H1 (cell line): Measurements from ENCODE around the gene GIMD1. TPM values are rescaled to one million over a fixed set of nuclear protein-coding genes. Genes with fewer than 3 reads are reported as not detected.

ENCODE experiments used
- CTCF ChIA-PET: fragments of 300-600 bp; sonication (Branson Sonifier 250); formaldehyde crosslinking; loops from one replicate; lab custom pipeline; 2021; ENCODE audit not compliant: partially characterized antibody; lab: Charles Lee
- POLR2A ChIA-PET: fragments of 300-600 bp; sonication (Branson Sonifier 250); formaldehyde crosslinking; loops from one replicate; lab custom pipeline; 2021; ENCODE audit warnings: inconsistent platforms; ENCODE audit not compliant: partially characterized antibody; lab: Charles Lee
- DNase-seq, 2 experiments: peaks; one replicate each; pipeline versions ENCODE4 v3.0.0 to v3.0.0-alpha.2; 2010 to 2022; ENCODE audit warnings: low spot score in 2 of 2, low read depth in 1 of 2, mixed read lengths in 1 of 2
- FAIRE-seq: peaks from 2 replicates; lab custom pipeline; 2011; peaks lifted over from hg19 to GRCh38; lab: Jason Lieb, UNC
- H2AFZ ChIP-seq: 2 replicates; pipeline ENCODE4 v1.8.1; 2012; ENCODE audit warnings: low read length, inconsistent platforms
- H2AK5ac ChIP-seq: 2 replicates; pipeline ENCODE4 v1.6.1; 2013; ENCODE audit warnings: low read depth, low read length
- H2BK120ac ChIP-seq: replicated peaks from 2 replicates; pipeline ENCODE3; 2013; ENCODE audit warnings: low read depth, low read length, inconsistent platforms
- H2BK12ac ChIP-seq: 2 replicates; pipeline ENCODE4 v1.6.1; 2013; ENCODE audit warnings: low read depth, low read length
- H2BK15ac ChIP-seq: 2 replicates; pipeline ENCODE4 v1.6.1; 2013; ENCODE audit warnings: low read length
- H2BK20ac ChIP-seq: 2 replicates; pipeline ENCODE4 v1.6.1; 2013; ENCODE audit warnings: low read length
- H2BK5ac ChIP-seq: 2 replicates; pipeline ENCODE4 v1.6.1; 2013; ENCODE audit warnings: low read depth, low read length
- H3K14ac ChIP-seq: 2 replicates; pipeline ENCODE4 v1.6.1; 2013; ENCODE audit warnings: inconsistent platforms; ENCODE audit not compliant: insufficient read length
- H3K18ac ChIP-seq: 2 replicates; pipeline ENCODE4 v1.6.1; 2013; ENCODE audit warnings: low read length; ENCODE audit errors: extremely low read depth
- H3K23ac ChIP-seq: 2 replicates; pipeline ENCODE4 v1.6.1; 2013; ENCODE audit warnings: inconsistent platforms; ENCODE audit not compliant: insufficient read length
- H3K23me2 ChIP-seq: 2 replicates; pipeline ENCODE4 v1.6.1; 2013; ENCODE audit warnings: low read depth, low read length
- H3K27ac ChIP-seq: 2 replicates; pipeline ENCODE4 v1.6.1; 2011; ENCODE audit warnings: low read depth, low read length, inconsistent platforms
- H3K27me3 ChIP-seq, 4 experiments: replicated peaks in 1 of 4; 1 replicate in 1 of 4; 2 replicates in 3 of 4; pipeline versions ENCODE4 v1.6.1 to v1.8.1; 2011 to 2013; ENCODE audit warnings: low read length in 3 of 4, mild to moderate bottlenecking in 3 of 4, inconsistent platforms in 2 of 4, mixed read lengths in 2 of 4, moderate library complexity in 1 of 4; ENCODE audit not compliant: control insufficient read depth in 3 of 4, insufficient read depth in 3 of 4; ENCODE audit errors: extremely low read depth in 1 of 4
- H3K36me3 ChIP-seq, 4 experiments: 2 replicates each; pipeline versions ENCODE4 v1.6.1 to v1.8.1; 2011 to 2013; ENCODE audit warnings: mild to moderate bottlenecking in 4 of 4, low read length in 3 of 4, moderate library complexity in 2 of 4, control low read depth in 1 of 4, inconsistent platforms in 1 of 4; ENCODE audit not compliant: insufficient read depth in 4 of 4, control insufficient read depth in 2 of 4
- H3K4ac ChIP-seq: replicated peaks from 2 replicates; pipeline ENCODE3; 2013; ENCODE audit warnings: low read length, low read depth, mixed read lengths, inconsistent platforms; ENCODE audit not compliant: insufficient read length
- H3K4me1 ChIP-seq, 4 experiments: replicated peaks in 1 of 4; 1 replicate in 1 of 4; 2 replicates in 3 of 4; pipeline versions ENCODE4 v1.6.1 to v1.8.1; 2011 to 2013; ENCODE audit warnings: low read length in 3 of 4, inconsistent platforms in 2 of 4, mixed read lengths in 1 of 4; ENCODE audit not compliant: insufficient read depth in 4 of 4, control insufficient read depth in 3 of 4
- H3K4me2 ChIP-seq, 2 experiments: 2 replicates each; pipeline versions ENCODE4 v1.6.1 to v1.8.1; 2011 to 2013; ENCODE audit warnings: low read depth in 2 of 2, low read length in 2 of 2, control low read depth in 1 of 2, inconsistent platforms in 1 of 2, mild to moderate bottlenecking in 1 of 2; ENCODE audit not compliant: insufficient read depth in 1 of 2
- H3K4me3 ChIP-seq, 4 experiments: fragments of 200-600, 300-600 bp in 1 of 4; sonication (generic), shearing (Covaris generic), sonication (Bioruptor Twin) in 1 of 4; 2 replicates each; pipeline versions ENCODE4 v1.5.1 to v1.8.1; 2011 to 2016; ENCODE audit warnings: low read length in 4 of 4, low read depth in 3 of 4, control low read depth in 2 of 4, inconsistent platforms in 2 of 4, mild to moderate bottlenecking in 2 of 4, mixed read lengths in 1 of 4, moderate library complexity in 1 of 4; ENCODE audit not compliant: insufficient read depth in 2 of 4; ENCODE audit errors: extremely low read depth in 1 of 4
- H3K56ac ChIP-seq: replicated peaks from 2 replicates; pipeline ENCODE3; 2013; ENCODE audit warnings: low read depth, mild to moderate bottlenecking, mixed read lengths, low read length, inconsistent platforms; ENCODE audit not compliant: insufficient read length
- H3K79me1 ChIP-seq: 2 replicates; pipeline ENCODE4 v1.6.1; 2013; ENCODE audit warnings: low read depth, low read length, control low read depth
- H3K79me2 ChIP-seq, 2 experiments: 2 replicates each; pipeline versions ENCODE4 v1.6.1 to v1.8.1; 2012 to 2013; ENCODE audit warnings: low read length in 2 of 2, mild to moderate bottlenecking in 2 of 2, inconsistent platforms in 1 of 2; ENCODE audit not compliant: insufficient read depth in 2 of 2, control insufficient read depth in 1 of 2
- H3K9ac ChIP-seq, 4 experiments: replicated peaks in 1 of 4; 1 replicate in 1 of 4; 2 replicates in 3 of 4; pipeline versions ENCODE4 v1.6.1 to v1.8.1; 2011 to 2013; ENCODE audit warnings: low read depth in 3 of 4, low read length in 3 of 4, control low read depth in 2 of 4, mild to moderate bottlenecking in 2 of 4, moderate library complexity in 2 of 4, inconsistent platforms in 1 of 4; ENCODE audit errors: extremely low read depth in 1 of 4
- H3K9me3 ChIP-seq, 2 experiments: 2 replicates each; pipeline versions ENCODE4 v1.6.1 to v1.8.1; 2012 to 2013; ENCODE audit warnings: mild to moderate bottlenecking in 2 of 2, moderate library complexity in 2 of 2, control low read depth in 1 of 2, inconsistent platforms in 1 of 2, low read depth in 1 of 2, low read length in 1 of 2, mixed read lengths in 1 of 2; ENCODE audit not compliant: insufficient read depth in 2 of 2
- H4K20me1 ChIP-seq, 2 experiments: replicated peaks in 1 of 2; 2 replicates each; pipeline versions ENCODE3 to v1.8.1; 2011 to 2013; ENCODE audit warnings: inconsistent platforms in 2 of 2, low read length in 2 of 2, mild to moderate bottlenecking in 1 of 2; ENCODE audit not compliant: insufficient read depth in 2 of 2, control insufficient read depth in 1 of 2
- H4K5ac ChIP-seq: 2 replicates; pipeline ENCODE4 v1.6.1; 2013; ENCODE audit warnings: low read length, low read depth, mixed read lengths, inconsistent platforms; ENCODE audit not compliant: insufficient read length
- H4K8ac ChIP-seq: 2 replicates; pipeline ENCODE4 v1.8.0; 2013; ENCODE audit warnings: mild to moderate bottlenecking, moderate library complexity, low read length, inconsistent platforms; ENCODE audit not compliant: insufficient read depth; ENCODE audit errors: extremely low read depth
- H4K91ac ChIP-seq: replicated peaks from 2 replicates; pipeline ENCODE3; 2013; ENCODE audit warnings: low read length, mixed read lengths, inconsistent platforms; ENCODE audit not compliant: insufficient read length
- ASH2L ChIP-seq: fragments of 200-600, 300-600 bp; sonication (generic); IDR thresholded peaks from one replicate; pipeline ENCODE4 v1.7.1; 2017; ENCODE audit warnings: low read length
- BCL11A ChIP-seq, 2 experiments: IDR thresholded peaks; one replicate each; pipeline ENCODE4 v1.6.1; 2011; ENCODE audit warnings: low read depth in 2 of 2, low read length in 2 of 2, mild to moderate bottlenecking in 2 of 2
- CHD2 ChIP-seq: IDR thresholded peaks from 2 replicates; pipeline ENCODE4 v1.6.1; 2012; ENCODE audit warnings: low read length, improper control_type of control experiment
- CREB1 ChIP-seq: IDR thresholded peaks from 2 replicates; pipeline ENCODE4 v1.6.1; 2012; ENCODE audit warnings: inconsistent platforms
- EGR1 ChIP-seq: IDR thresholded peaks from 2 replicates; pipeline ENCODE4 v1.6.1; 2011; ENCODE audit warnings: low read depth, low read length, borderline replicate concordance
- GABPA ChIP-seq: IDR thresholded peaks from 2 replicates; pipeline ENCODE4 v1.6.1; 2011; ENCODE audit warnings: mild to moderate bottlenecking, low read length, moderate library complexity, borderline replicate concordance; ENCODE audit not compliant: insufficient read depth
- JUN ChIP-seq: IDR thresholded peaks from 2 replicates; pipeline ENCODE4 v1.6.1; 2011; ENCODE audit warnings: low read depth, mild to moderate bottlenecking, improper control_type of control experiment, low read length
- JUND ChIP-seq: IDR thresholded peaks from 2 replicates; pipeline ENCODE4 v1.6.1; 2011; ENCODE audit warnings: mild to moderate bottlenecking, improper control_type of control experiment, low read length
- NANOG ChIP-seq: IDR thresholded peaks from 2 replicates; pipeline ENCODE4 v1.6.1; 2011; ENCODE audit warnings: low read length, low read depth, mild to moderate bottlenecking, inconsistent platforms; ENCODE audit not compliant: insufficient read depth, poor library complexity, severe bottlenecking
- SIN3A ChIP-seq, 2 experiments: IDR thresholded peaks in 1 of 2; conservative IDR thresholded peaks in 1 of 2; 2 replicates each; pipeline ENCODE4 v1.6.1; 2011 to 2012; ENCODE audit warnings: low read length in 2 of 2, improper control_type of control experiment in 1 of 2, low read depth in 1 of 2, mild to moderate bottlenecking in 1 of 2
- SP1 ChIP-seq: IDR thresholded peaks from 2 replicates; pipeline ENCODE4 v1.6.1; 2011; ENCODE audit warnings: low read depth, low read length
- SP4 ChIP-seq: IDR thresholded peaks from 2 replicates; pipeline ENCODE4 v1.6.1; 2012; ENCODE audit warnings: low read length, inconsistent platforms
- WGBS, 2 experiments: shearing (Covaris generic) in 1 of 2; methylation state at CpG; one replicate each; pipeline versions ENCODE4 v1.1.6 to v1.1.7; 2013 to 2015; ENCODE audit warnings: low lambda C conversion rate in 2 of 2, mixed read lengths in 2 of 2, inconsistent platforms in 1 of 2, low coverage in 1 of 2, missing lambda C conversion rate in 1 of 2; ENCODE audit not compliant: insufficient replicate concordance in 2 of 2, insufficient coverage in 1 of 2, insufficient read length in 1 of 2; ENCODE audit errors: extremely low coverage in 1 of 2, missing lambda C conversion rate in 1 of 2; 5-methylcytosine and 5-hydroxymethylcytosine counted together
- polyA plus RNA-seq, 7 experiments: library from polyadenylated mRNA; depleted of rRNA in 3 of 7; stranded (reverse) in 5 of 7; unstranded in 2 of 7; fragments of >200 nt in 5 of 7; fragments of 200-250 nt in 2 of 7; gene quantifications; 1 replicate in 5 of 7; 2 replicates in 1 of 7; 4 replicates in 1 of 7; pipeline versions ENCODE4 v1.2.1 to v1.2.3, GENCODE V29; 2011 to 2013; ENCODE audit warnings: missing spikeins in 2 of 7, mixed read lengths in 2 of 7
- total RNA-seq: library from RNA; stranded (reverse); fragmentation: NEBNext Ultra II Directional; extraction: Animal tissue kit (Norgen Biotek cat#: 25700); gene quantifications from 2 replicates; pipeline ENCODE4 v1.2.1, GENCODE V29; 2021

The GIMD1 gene
- total and polyA plus RNA-seq, 2 of the 8 experiments (the other 6 are each of a cell fraction or from before 2014, with no cell fraction given): not detected

DNA sequence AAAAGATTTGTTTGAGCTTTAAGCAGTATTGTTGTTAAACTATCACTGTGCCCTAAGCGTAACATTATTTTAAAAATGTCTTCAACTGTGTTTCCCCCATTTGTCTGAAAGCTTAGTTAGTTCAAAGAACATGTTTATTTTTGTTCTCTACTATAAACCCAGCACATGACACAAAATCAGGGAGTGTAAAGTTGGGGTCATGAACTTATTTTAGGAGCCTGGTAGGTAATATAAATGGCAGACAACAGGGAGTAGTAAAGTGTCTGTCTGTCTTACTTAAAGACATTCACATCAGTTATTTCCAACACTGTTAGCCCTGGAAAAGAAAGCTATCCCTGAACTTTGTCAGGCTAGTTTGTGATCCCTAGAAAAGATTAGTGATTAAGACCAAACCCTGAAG, 48.3 kb downstream of the GIMD1 start:
- DNase-seq: no peak
- H4K20me1 ChIP-seq: no peaks in the 10 kb centered on the region
- H3K9ac ChIP-seq: no peak overlapping the region
- FAIRE-seq: no peak
- no peak overlapping the region for H3K27ac ChIP-seq
- H3K4me1 ChIP-seq: no peaks in the 10 kb centered on the region
- no peak overlapping the region for H2BK12ac ChIP-seq
- H2AK5ac ChIP-seq: no peak overlapping the region
- H3K79me1 ChIP-seq: peaks cover 2% of the 10 kb centered on the region; the same call in 1 of the 2 replicates
- TF ChIP-seq CHD2: no peak
- TF ChIP-seq SP4: no peak
- TF ChIP-seq CREB1: no peak
- TF ChIP-seq SP1: no peak
- no peak for TF ChIP-seq SIN3A (conservative IDR thresholded peaks at IDR 0.05 in 1 of 2, IDR thresholded peaks at IDR 0.05 in 1 of 2; ENCODE audit: low read depth in 1 of 2, low read length in 2 of 2)
- TF ChIP-seq BCL11A (IDR thresholded peaks at IDR 0.05; ENCODE audit: low read depth in 2 of 2, low read length in 2 of 2): no peak
- TF ChIP-seq GABPA: no peak
- TF ChIP-seq JUN: no peak
- TF ChIP-seq NANOG: no peak
- no peak for TF ChIP-seq EGR1
- no peak for TF ChIP-seq ASH2L
- no peak for TF ChIP-seq JUND
- POLR2A ChIA-PET: no interaction called here
- no peak overlapping the region for H4K91ac ChIP-seq
- H2BK120ac ChIP-seq: no peak overlapping the region
- no peaks in the 10 kb centered on the region for H3K27me3 ChIP-seq
- H3K4me2 ChIP-seq: no peak overlapping the region
- H3K56ac ChIP-seq: no peak overlapping the region
- no peak overlapping the region for H2AFZ ChIP-seq
- no peak overlapping the region for H2BK20ac ChIP-seq
- peaks cover 0 to 10% of the 10 kb centered on the region in 2 experiments; a peak in 1 of 4 replicates for H3K9me3 ChIP-seq
- WGBS, 2 experiments: 95% methylated on average over 1 of the region's 1 CpG; no CpG with 5 or more reads in 1 of the 2 experiments
- peaks cover 0 to 11% (median 3%) of the 10 kb centered on the region in 4 experiments; a peak in 3 of 8 replicates for H3K36me3 ChIP-seq
- CTCF ChIA-PET: interaction anchor here (0.8 kb wide), 1 partner anchor 8 kb away, joined by 3 read pairs; no protein-coding TSS in a partner anchor
- H3K79me2 ChIP-seq: peaks cover 5 to 41% of the 10 kb centered on the region in 2 experiments; a peak in 3 of 4 replicates
- H4K5ac ChIP-seq: no peak overlapping the region
- no peak overlapping the region for H3K4me3 ChIP-seq
- H3K23ac ChIP-seq: no peak overlapping the region
- H4K8ac ChIP-seq: no peak overlapping the region
- no peak overlapping the region for H3K14ac ChIP-seq
- no peak overlapping the region for H3K4ac ChIP-seq
- no peak overlapping the region for H2BK15ac ChIP-seq
- no peak overlapping the region for H2BK5ac ChIP-seq
- peaks cover 10% of the 10 kb centered on the region; the same call in 1 of the 2 replicates for H3K23me2 ChIP-seq
- H3K18ac ChIP-seq: no peak overlapping the region
